Heart left ventricle (tissue), 13 donors: ENCODE measurements around the gene GTF3A.

Source experiments
- POLR2A ChIP-seq, 2 donors: fragments of 450-650 bp; IDR thresholded peaks; one replicate each; pipeline ENCODE4 v1.6.1; 2017; ENCODE audit warnings: antibody characterized with exemption in 2 of 2, mild to moderate bottlenecking in 2 of 2, moderate library complexity in 2 of 2
- TF ChIP-seq, protein P1 (sequence below), 12 donors: fragments of 200-600 bp; sonication (generic) in 4 of 12; IDR thresholded peaks; one replicate each; pipeline versions ENCODE4 v1.5.0 to v1.8.0; 2018 to 2022; ENCODE audit warnings: antibody characterized with exemption in 12 of 12, mild to moderate bottlenecking in 5 of 12
- donor health status: ischemic (EF 13 %, LVEDD 7.1; RV severe dilation, severe dysfunction).
- donor health status: DM: no; HTN: yes; CAD: no.
- donor health status: DM: no; HTN: no; CAD: no.
- donor health status: ischemic (EF 25% LVEDD 6.9; RV normal size, moderate dysfunction).
- donor health status: ischemic (EF 25% LVEDD 5.7; RV mildly dilated, moderate dysfunction).
- donor health status: ischemic (EF 35%, LVEDD 5.7; RV mildly dilated, moderate dysfunction).
- donor health status: nonischemic (EF 11% LVEDD 7.7; RV severe dilation, severe dysfunction).
- donor health status: DM: yes; HTN: yes; CAD: no.
- donor health status: PGD.
- donor health status: ischemic (EF 29% LVEDD 5.4; RV normal size, mild dysfunction).
- donor health status: nonischemic (EF 23%, LVEDD 6.1; RV moderate dilation, normal function).

DNA sequence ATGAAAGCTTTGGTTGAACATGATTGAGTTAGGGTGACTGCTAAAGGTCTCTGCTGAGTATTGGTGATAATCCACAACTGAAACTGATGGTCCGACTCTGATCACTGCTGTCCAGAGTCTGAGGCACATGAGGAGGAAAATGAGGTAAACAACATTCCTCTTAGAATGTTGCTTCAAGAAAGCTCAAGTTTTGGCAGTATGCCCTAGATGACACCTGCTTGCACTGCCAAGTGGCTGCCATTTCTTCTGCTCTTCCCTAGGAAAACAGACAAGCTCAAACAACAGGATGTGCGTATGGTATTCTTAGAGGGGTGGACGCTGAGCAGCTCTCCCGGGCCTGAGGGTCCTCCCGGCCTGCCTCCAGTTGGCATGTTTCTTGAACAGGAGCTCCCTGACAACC is 41.2 kb downstream of the GTF3A start:
- TF ChIP-seq, protein P1, sequence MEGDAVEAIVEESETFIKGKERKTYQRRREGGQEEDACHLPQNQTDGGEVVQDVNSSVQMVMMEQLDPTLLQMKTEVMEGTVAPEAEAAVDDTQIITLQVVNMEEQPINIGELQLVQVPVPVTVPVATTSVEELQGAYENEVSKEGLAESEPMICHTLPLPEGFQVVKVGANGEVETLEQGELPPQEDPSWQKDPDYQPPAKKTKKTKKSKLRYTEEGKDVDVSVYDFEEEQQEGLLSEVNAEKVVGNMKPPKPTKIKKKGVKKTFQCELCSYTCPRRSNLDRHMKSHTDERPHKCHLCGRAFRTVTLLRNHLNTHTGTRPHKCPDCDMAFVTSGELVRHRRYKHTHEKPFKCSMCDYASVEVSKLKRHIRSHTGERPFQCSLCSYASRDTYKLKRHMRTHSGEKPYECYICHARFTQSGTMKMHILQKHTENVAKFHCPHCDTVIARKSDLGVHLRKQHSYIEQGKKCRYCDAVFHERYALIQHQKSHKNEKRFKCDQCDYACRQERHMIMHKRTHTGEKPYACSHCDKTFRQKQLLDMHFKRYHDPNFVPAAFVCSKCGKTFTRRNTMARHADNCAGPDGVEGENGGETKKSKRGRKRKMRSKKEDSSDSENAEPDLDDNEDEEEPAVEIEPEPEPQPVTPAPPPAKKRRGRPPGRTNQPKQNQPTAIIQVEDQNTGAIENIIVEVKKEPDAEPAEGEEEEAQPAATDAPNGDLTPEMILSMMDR (IDR thresholded peaks at IDR 0.05) = no peak
- TF ChIP-seq POLR2A (IDR thresholded peaks at IDR 0.05) = no peak
